HCT116 (cell line): ENCODE measurements around the gene LAMTOR4.

ENCODE experiments used
- CTCF ChIP-seq, 3 experiments: fragments of 200-600 bp in 1 of 3; sonication (generic) in 1 of 3; IDR thresholded peaks in 2 of 3; conservative IDR thresholded peaks in 1 of 3; 2 replicates each; pipeline ENCODE4 v1.5.1; 2012 to 2017; ENCODE audit warnings: low read depth in 2 of 3, low read length in 2 of 3, antibody characterized with exemption in 1 of 3, borderline replicate concordance in 1 of 3, control low read depth in 1 of 3, mild to moderate bottlenecking in 1 of 3, mixed read lengths in 1 of 3, mixed run types in 1 of 3, moderate library complexity in 1 of 3; ENCODE audit not compliant: insufficient read depth in 1 of 3
- EGR1 ChIP-seq: IDR thresholded peaks from 2 replicates; pipeline ENCODE4 v1.6.1; 2012; ENCODE audit warnings: low read depth
- EZH2phosphoT487 ChIP-seq: fragments of 200-600 bp; IDR thresholded peaks from 2 replicates; pipeline ENCODE4 v1.6.1; 2018; ENCODE audit warnings: antibody characterized with exemption, borderline replicate concordance
- JUND ChIP-seq: IDR thresholded peaks from 2 replicates; pipeline ENCODE4 v1.6.1; 2012
- POLR2A ChIP-seq: IDR thresholded peaks from 2 replicates; pipeline ENCODE4 v1.7.0; 2011; ENCODE audit warnings: borderline replicate concordance; ENCODE audit not compliant: insufficient read depth, insufficient read length; ENCODE audit errors: extremely low read depth
- RAD21 ChIP-seq: IDR thresholded peaks from 2 replicates; pipeline ENCODE4 v1.6.1; 2012; ENCODE audit warnings: low read depth, mild to moderate bottlenecking
- REST ChIP-seq: IDR thresholded peaks from 2 replicates; pipeline ENCODE4 v1.6.1; 2012; ENCODE audit warnings: low read depth
- SIN3A ChIP-seq: IDR thresholded peaks from 2 replicates; pipeline ENCODE4 v1.6.1; 2012; ENCODE audit warnings: low read depth
- SRF ChIP-seq: IDR thresholded peaks from 2 replicates; pipeline ENCODE4 v1.6.1; 2012; ENCODE audit warnings: low read depth
- TCF7L2 ChIP-seq: IDR thresholded peaks from 2 replicates; pipeline ENCODE4 v1.7.0; 2011; ENCODE audit warnings: borderline replicate concordance, inconsistent platforms; ENCODE audit not compliant: insufficient read depth, insufficient read length; ENCODE audit errors: extremely low read depth
- ZBTB33 ChIP-seq: IDR thresholded peaks from 2 replicates; pipeline ENCODE4 v1.6.1; 2011; ENCODE audit warnings: mild to moderate bottlenecking, low read length, moderate library complexity; ENCODE audit not compliant: insufficient replicate concordance; ENCODE audit errors: extremely low read depth
- ZNF274 ChIP-seq: fragments of 200-500 bp; sonication (Bioruptor generic); IDR thresholded peaks from 2 replicates; pipeline ENCODE4 v1.6.1; 2014; ENCODE audit warnings: mild to moderate bottlenecking, low read depth, low read length, inconsistent platforms

GRCh38 chr7:100107890-100108289 is 40.8 kb upstream of the LAMTOR4 start:
- TF ChIP-seq CTCF (IDR thresholded peaks at IDR 0.05 in 2 of 3, conservative IDR thresholded peaks at IDR 0.05 in 1 of 3; ENCODE audit: borderline replicate concordance in 1 of 3, insufficient read depth in 1 of 3, low read depth in 2 of 3, low read length in 2 of 3) (no peak), RAD21 (no peak), EZH2phosphoT487 (no peak), EGR1 (no peak), TCF7L2 (no peak), ZBTB33 (no peak), JUND (no peak), SIN3A (no peak), REST (no peak), SRF (no peak), ZNF274 (no peak), POLR2A (no peak)
